ENCODE measurements around the gene TREX2.

DNA sequence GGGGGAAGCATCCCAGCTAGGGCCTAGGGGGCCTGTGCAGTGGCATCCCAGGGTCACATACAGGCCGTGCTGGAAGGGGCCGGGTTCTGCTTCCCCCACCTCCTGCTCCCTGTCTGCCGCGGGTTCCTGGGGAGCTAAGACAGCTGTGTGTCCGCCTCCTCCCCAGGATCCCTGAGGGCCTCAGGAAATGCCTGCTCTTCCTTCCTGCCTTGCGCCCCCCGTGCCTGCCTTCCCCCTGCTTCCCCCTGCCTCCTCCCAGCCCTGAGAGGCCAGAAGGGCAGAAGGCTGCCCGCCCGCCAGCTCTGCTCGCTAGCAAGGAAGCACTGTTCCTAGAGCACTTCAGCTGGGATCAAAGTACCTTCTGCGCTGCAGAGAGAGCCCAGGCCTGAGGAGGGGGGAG lies 46.1 kb upstream of the TREX2 start:
- TF ChIP-seq CTCF (optimal IDR thresholded peaks at IDR 0.05 in 1 of 3, IDR thresholded peaks at IDR 0.05 in 1 of 3, conservative IDR thresholded peaks at IDR 0.05 in 1 of 3; ENCODE audit: extremely low read depth in 1 of 3, insufficient read depth in 2 of 3, low read length in 3 of 3) (no peak), EZH2 (IDR thresholded peaks at IDR 0.05; ENCODE audit: low read length) (no peak)
